Mesothelial cell of epicardium (in vitro differentiated cells): ENCODE results near the gene SYNDIG1. TPM values are rescaled to one million over a fixed set of nuclear protein-coding genes. Genes with fewer than 3 reads are reported as not detected.

Experiments
- DNase-seq, 2 experiments: peaks; one replicate each; pipeline ENCODE4 v3.0.0; 2021; ENCODE audit warnings: low spot score in 2 of 2; ENCODE audit not compliant: unreplicated experiment in 2 of 2
- H3K27ac Mint-ChIP-seq: 2 replicates; pipeline ENCODE4 v1.8.0; 2021; ENCODE audit warnings: mixed read lengths
- H3K27me3 Mint-ChIP-seq: 2 replicates; pipeline ENCODE4 v1.8.0; 2021; ENCODE audit warnings: low read depth, mixed read lengths
- H3K36me3 Mint-ChIP-seq: 2 replicates; pipeline ENCODE4 v1.8.0; 2021; ENCODE audit warnings: mixed read lengths
- H3K4me1 Mint-ChIP-seq: 2 replicates; pipeline ENCODE4 v1.8.0; 2021; ENCODE audit warnings: mixed read lengths
- H3K4me3 Mint-ChIP-seq: 2 replicates; pipeline ENCODE4 v1.8.0; 2021; ENCODE audit warnings: mild to moderate bottlenecking, moderate library complexity, mixed read lengths
- H3K9me3 Mint-ChIP-seq: 2 replicates; pipeline ENCODE4 v1.8.0; 2021; ENCODE audit warnings: mixed read lengths
- total RNA-seq: library from RNA; stranded (reverse); gene quantifications from 3 replicates; pipeline ENCODE4 v1.2.1, GENCODE V29; 2021
- TF ChIP-seq, protein P1 (sequence below): fragments of 200-600 bp; sonication (generic); IDR thresholded peaks from one replicate; pipeline ENCODE4 v1.5.0; 2021; ENCODE audit warnings: antibody characterized with exemption; ENCODE audit not compliant: unreplicated experiment

The SYNDIG1 gene
- total RNA-seq, 1 donor from 2014 or later: 0.80 TPM

DNA sequence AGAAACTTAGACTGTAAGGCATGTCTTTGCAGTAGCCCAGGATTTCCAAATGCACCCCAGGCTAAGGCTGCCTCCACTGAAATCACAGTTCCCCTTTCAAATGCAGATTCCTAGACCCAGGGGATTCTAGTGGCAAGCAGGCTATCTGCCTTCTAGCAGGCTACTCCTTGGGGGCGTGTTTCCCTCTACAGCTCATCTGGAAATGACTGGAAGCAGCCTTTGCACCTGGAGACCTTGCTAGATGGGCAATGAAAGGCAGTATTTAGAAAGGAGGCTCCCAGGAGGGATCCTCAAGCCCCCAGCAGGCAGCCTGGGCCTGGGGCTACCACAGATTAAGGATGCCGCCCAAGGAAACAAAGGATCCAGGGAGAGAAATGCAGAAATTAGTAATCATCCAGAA, 26.0 kb upstream of the SYNDIG1 start:
- no peak overlapping the region for H3K4me3 Mint-ChIP-seq
- H3K27ac Mint-ChIP-seq: no peak overlapping the region
- peaks cover 14% of the 10 kb centered on the region for H3K4me1 Mint-ChIP-seq
- peaks cover 9% of the 10 kb centered on the region for H3K27me3 Mint-ChIP-seq
- H3K9me3 Mint-ChIP-seq: no peaks in the 10 kb centered on the region
- no peaks in the 10 kb centered on the region for H3K36me3 Mint-ChIP-seq
- TF ChIP-seq, protein P1, sequence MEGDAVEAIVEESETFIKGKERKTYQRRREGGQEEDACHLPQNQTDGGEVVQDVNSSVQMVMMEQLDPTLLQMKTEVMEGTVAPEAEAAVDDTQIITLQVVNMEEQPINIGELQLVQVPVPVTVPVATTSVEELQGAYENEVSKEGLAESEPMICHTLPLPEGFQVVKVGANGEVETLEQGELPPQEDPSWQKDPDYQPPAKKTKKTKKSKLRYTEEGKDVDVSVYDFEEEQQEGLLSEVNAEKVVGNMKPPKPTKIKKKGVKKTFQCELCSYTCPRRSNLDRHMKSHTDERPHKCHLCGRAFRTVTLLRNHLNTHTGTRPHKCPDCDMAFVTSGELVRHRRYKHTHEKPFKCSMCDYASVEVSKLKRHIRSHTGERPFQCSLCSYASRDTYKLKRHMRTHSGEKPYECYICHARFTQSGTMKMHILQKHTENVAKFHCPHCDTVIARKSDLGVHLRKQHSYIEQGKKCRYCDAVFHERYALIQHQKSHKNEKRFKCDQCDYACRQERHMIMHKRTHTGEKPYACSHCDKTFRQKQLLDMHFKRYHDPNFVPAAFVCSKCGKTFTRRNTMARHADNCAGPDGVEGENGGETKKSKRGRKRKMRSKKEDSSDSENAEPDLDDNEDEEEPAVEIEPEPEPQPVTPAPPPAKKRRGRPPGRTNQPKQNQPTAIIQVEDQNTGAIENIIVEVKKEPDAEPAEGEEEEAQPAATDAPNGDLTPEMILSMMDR: no peak
- no peak for DNase-seq

DNA sequence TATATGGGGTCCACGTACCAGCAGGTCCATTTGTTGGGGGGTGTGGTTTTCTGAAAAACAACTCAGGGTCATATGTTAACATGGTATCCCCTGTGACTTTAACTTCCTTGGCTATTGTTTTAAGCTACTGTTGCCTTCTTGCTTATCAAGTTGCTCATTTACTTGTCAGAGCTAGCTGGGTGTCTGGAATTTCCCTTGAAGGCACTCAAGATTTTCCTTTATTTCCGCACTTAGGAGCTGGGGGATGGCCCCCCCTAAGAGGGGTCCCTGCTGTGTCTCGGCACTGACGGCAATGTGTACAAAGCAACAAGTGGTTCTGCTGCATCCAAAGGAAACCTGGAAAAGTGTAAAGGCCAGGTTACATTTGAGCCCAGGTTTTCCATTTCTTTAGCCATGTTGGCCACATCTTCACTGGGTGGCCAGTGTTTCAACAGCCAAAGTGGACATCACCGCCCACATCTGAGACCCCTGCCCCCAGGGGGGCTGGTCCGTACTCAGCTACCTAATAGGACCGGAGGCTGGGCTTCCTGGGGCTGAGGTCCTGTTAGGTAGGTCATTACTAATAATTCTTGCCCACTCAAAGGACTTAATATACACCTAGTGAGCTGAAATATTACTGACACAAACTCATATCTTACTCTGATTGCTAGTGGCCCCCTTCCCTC, 24.8 kb upstream of the SYNDIG1 start:
- Mint-ChIP-seq H3K36me3 (no peaks in the 10 kb centered on the region), H3K9me3 (no peaks in the 10 kb centered on the region), H3K4me3 (no peak overlapping the region), H3K27me3 (peaks cover 10% of the 10 kb centered on the region), H3K27ac (no peak overlapping the region), H3K4me1 (peaks cover 14% of the 10 kb centered on the region)
- no peak for DNase-seq
- TF ChIP-seq, protein P1: no peak

DNA sequence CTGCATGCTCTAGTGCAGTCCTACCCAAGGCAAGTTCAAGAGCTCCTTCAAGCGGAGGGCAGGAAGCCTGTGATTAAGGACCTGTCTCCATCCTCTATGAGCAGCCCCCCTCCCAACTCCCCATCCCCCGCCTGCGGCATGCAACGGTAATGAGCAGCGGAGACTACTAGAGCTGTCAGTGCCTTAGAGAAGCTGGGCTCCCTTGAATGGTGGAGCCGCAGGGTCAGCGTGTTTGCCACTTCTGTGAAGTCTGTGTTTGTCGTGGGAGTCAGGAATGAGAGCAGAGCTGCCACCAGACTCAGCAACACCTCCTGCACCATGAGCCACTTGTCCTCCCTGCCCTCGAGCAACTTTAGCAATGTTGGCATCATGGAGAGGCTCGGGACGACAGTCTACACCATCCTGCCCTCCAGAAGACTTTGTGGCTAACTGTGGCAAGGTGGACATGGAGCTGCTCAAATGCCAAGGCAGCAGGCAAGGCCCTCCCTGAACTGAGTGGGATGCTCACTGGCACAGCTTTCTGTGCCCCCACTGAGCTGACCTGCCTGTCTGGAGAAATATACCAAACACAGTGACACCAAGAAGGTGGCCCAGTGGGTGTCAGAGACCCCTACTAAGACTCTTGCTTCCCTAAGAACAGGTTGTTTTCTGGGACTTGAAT, 23.8 kb upstream of the SYNDIG1 start:
- Mint-ChIP-seq H3K27ac (no peak overlapping the region), H3K36me3 (no peaks in the 10 kb centered on the region), H3K27me3 (peaks cover 10% of the 10 kb centered on the region), H3K4me3 (no peak overlapping the region), H3K4me1 (peaks cover 14% of the 10 kb centered on the region), H3K9me3 (no peaks in the 10 kb centered on the region)
- TF ChIP-seq, protein P1: no peak
- DNase-seq: no peak

DNA sequence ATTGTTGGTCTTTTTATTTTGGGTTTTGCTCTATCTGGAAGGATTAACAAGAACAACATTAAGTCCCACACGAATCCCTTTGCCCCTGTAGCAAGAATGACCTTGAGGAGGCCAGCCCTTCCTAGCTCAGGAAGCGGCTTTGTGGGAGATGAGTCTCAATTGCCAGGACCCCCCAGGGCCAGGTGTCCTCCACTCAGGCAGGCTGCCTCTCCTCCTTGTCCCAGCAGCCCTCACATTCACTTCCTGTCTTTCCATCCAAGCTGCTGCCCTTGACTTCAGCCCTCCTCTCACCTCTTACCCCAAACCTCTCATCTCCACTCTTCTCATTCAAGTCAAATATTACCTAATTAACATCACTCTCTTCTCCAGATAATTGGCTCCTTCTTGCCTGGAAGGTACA, 22.6 kb upstream of the SYNDIG1 start:
- H3K4me3 Mint-ChIP-seq: no peak overlapping the region
- H3K27me3 Mint-ChIP-seq: peaks cover 7% of the 10 kb centered on the region
- H3K36me3 Mint-ChIP-seq: no peaks in the 10 kb centered on the region
- DNase-seq: no peak
- H3K9me3 Mint-ChIP-seq: no peaks in the 10 kb centered on the region
- TF ChIP-seq, protein P1: no peak
- no peak overlapping the region for H3K27ac Mint-ChIP-seq
- H3K4me1 Mint-ChIP-seq: peaks cover 14% of the 10 kb centered on the region

DNA sequence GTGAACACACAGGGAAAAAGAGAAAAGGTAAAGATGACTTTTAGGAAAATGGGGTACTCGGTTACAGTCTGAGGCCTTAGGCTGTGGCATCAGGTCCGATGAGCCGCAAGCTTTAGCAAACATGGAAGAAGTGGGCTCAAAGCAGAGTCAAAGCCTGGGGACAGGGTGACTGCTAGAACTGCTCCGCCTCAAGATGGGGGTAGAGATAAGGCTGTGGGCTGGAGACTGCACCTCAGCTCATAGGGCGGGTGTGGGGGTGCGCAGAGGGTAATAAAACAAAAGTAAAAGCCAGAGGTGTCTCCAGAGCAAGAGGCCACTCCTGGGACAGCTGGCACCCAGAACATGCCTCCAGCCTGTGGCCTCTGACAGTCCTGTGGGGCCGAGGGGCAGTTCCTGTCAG, 21.3 kb upstream of the SYNDIG1 start:
- Mint-ChIP-seq H3K27me3 (peaks cover 11% of the 10 kb centered on the region), H3K9me3 (no peaks in the 10 kb centered on the region), H3K36me3 (no peaks in the 10 kb centered on the region), H3K4me3 (no peak overlapping the region), H3K4me1 (peaks cover 14% of the 10 kb centered on the region), H3K27ac (no peak overlapping the region)
- DNase-seq: no peak
- TF ChIP-seq, protein P1: no peak
